ENCODE measurements around the gene NR6A1.

The NR6A1 gene

DNA sequence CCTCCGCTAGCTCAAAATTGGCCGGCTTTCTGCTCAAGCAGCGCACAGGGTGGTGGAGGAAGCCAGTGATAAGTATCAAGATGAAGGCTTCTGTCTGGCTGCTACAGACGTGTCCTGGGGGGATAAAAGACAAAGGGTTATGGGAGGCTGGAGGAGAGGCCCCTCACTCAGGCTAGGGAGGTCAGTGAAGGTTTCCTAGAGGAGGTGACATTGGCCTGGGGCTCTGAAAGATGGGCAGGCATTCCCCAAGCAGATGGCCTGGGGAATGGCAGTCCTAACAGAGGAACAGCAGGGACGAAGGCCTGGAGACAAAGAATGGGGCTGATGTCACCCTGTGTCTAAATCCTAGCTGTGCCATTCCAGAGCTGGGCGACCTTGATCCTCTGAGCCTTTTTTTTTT lies 38.1 kb upstream of the NR6A1 start:
- Histone ChIP-seq H3K4me1 (ENCODE audit: control insufficient read depth in 1 of 2, insufficient read depth in 2 of 2, low read length in 2 of 2) (no peaks in the 10 kb centered on the region), H3K4me3 (ENCODE audit: low read depth in 1 of 2, low read length in 2 of 2) (no peak overlapping the region), H3K9ac (ENCODE audit: low read depth in 1 of 2, low read length in 2 of 2) (no peak overlapping the region), H3K27me3 (ENCODE audit: control insufficient read depth in 1 of 2, insufficient read depth in 2 of 2, low read length in 2 of 2) (no peaks in the 10 kb centered on the region), H3K27ac (ENCODE audit: low read depth, low read length) (no peak overlapping the region), H3K36me3 (ENCODE audit: control insufficient read depth in 1 of 2, insufficient read depth in 2 of 2, low read length in 2 of 2) (no peaks in the 10 kb centered on the region), H3K9me3 (ENCODE audit: control insufficient read depth in 1 of 2, low read length in 2 of 2) (no peaks in the 10 kb centered on the region)

GRCh38 chr9:124808246-124808956 lies 37.3 kb upstream of the NR6A1 start:
- no peak overlapping the region for H3K4me3 ChIP-seq (ENCODE audit: low read depth in 1 of 2, low read length in 2 of 2)
- H3K4me1 ChIP-seq (ENCODE audit: control insufficient read depth in 1 of 2, insufficient read depth in 2 of 2, low read length in 2 of 2) = no peaks in the 10 kb centered on the region
- H3K27me3 ChIP-seq (ENCODE audit: control insufficient read depth in 1 of 2, insufficient read depth in 2 of 2, low read length in 2 of 2) = no peaks in the 10 kb centered on the region
- no peaks in the 10 kb centered on the region for H3K36me3 ChIP-seq (ENCODE audit: control insufficient read depth in 1 of 2, insufficient read depth in 2 of 2, low read length in 2 of 2)
- H3K9ac ChIP-seq (ENCODE audit: low read depth in 1 of 2, low read length in 2 of 2) = no peak overlapping the region
- H3K9me3 ChIP-seq (ENCODE audit: control insufficient read depth in 1 of 2, low read length in 2 of 2) = no peaks in the 10 kb centered on the region
- no peak overlapping the region for H3K27ac ChIP-seq (ENCODE audit: low read depth, low read length)

- Histone ChIP-seq H3K9ac (ENCODE audit: low read depth in 1 of 2, low read length in 2 of 2) (no peak overlapping the region), H3K27ac (ENCODE audit: low read depth, low read length) (no peak overlapping the region), H3K36me3 (ENCODE audit: control insufficient read depth in 1 of 2, insufficient read depth in 2 of 2, low read length in 2 of 2) (no peaks in the 10 kb centered on the region), H3K4me3 (ENCODE audit: low read depth in 1 of 2, low read length in 2 of 2) (no peak overlapping the region), H3K4me1 (ENCODE audit: control insufficient read depth in 1 of 2, insufficient read depth in 2 of 2, low read length in 2 of 2) (no peaks in the 10 kb centered on the region), H3K9me3 (ENCODE audit: control insufficient read depth in 1 of 2, low read length in 2 of 2) (no peaks in the 10 kb centered on the region), H3K27me3 (ENCODE audit: control insufficient read depth in 1 of 2, insufficient read depth in 2 of 2, low read length in 2 of 2) (no peaks in the 10 kb centered on the region)
These were observed 34.1 kb upstream of the NR6A1 start for GRCh38 chr9:124805186-124805585.

DNA sequence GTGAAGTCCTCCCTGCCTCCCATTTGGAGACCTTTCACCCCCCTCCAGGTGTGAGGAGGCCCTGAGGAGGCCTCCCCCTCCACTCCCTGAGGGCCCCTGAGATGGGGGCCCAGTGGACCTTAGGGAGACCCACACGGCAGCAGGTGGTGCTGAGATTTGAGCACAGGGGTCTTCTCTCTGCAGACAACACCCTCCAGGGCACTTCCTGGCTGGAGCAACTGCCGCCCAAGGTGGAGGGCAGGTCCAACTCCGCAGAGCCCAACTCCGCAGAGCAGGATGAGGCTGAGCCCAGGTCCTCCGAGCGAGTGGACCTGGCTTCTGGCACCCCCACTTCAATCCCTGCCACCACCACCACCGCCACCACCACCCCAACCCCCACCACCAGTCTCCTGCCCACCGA lies 32.8 kb upstream of the NR6A1 start:
- H3K36me3 ChIP-seq (ENCODE audit: control insufficient read depth in 1 of 2, insufficient read depth in 2 of 2, low read length in 2 of 2) = no peaks in the 10 kb centered on the region

DNA sequence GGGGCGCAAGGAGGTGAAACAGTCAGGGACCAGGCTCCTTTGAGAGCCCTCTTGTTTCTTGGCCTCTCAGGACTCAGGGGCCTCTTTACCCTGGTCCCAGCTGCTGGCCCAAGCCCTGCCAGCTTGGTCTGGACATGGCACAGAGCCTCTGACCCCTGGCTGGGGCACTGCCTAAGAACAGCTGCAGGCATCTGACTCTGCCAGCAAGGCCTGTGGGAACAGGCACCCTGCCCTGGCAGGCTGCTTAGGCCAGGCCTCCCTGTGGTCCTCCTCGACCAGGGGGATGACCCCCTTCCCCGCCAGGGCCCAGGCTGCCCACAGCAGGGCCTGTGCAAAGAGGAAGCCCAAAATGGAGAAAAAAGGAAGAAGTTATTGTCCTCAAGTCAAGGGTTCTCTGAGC lies 31.3 kb upstream of the NR6A1 start:
- H3K27ac ChIP-seq (ENCODE audit: low read depth, low read length) = no peak overlapping the region
- peaks cover 0 to 4% of the 10 kb centered on the region in 2 donors for H3K4me1 ChIP-seq (ENCODE audit: control insufficient read depth in 1 of 2, insufficient read depth in 2 of 2, low read length in 2 of 2)
- no peak overlapping the region for H3K4me3 ChIP-seq (ENCODE audit: low read depth in 1 of 2, low read length in 2 of 2)
- no peak overlapping the region for H3K9ac ChIP-seq (ENCODE audit: low read depth in 1 of 2, low read length in 2 of 2)
- no peaks in the 10 kb centered on the region for H3K27me3 ChIP-seq (ENCODE audit: control insufficient read depth in 1 of 2, insufficient read depth in 2 of 2, low read length in 2 of 2)
- H3K9me3 ChIP-seq (ENCODE audit: control insufficient read depth in 1 of 2, low read length in 2 of 2) = no peaks in the 10 kb centered on the region
- no peaks in the 10 kb centered on the region for H3K36me3 ChIP-seq (ENCODE audit: control insufficient read depth in 1 of 2, insufficient read depth in 2 of 2, low read length in 2 of 2)

More for the DNA sequence above, 32.8 kb upstream of the NR6A1 start:
- H3K27me3 ChIP-seq (ENCODE audit: control insufficient read depth in 1 of 2, insufficient read depth in 2 of 2, low read length in 2 of 2) = no peaks in the 10 kb centered on the region
- no peaks in the 10 kb centered on the region for H3K9me3 ChIP-seq (ENCODE audit: control insufficient read depth in 1 of 2, low read length in 2 of 2)
- H3K4me3 ChIP-seq (ENCODE audit: low read depth in 1 of 2, low read length in 2 of 2) = no peak overlapping the region
- H3K9ac ChIP-seq (ENCODE audit: low read depth in 1 of 2, low read length in 2 of 2) = no peak overlapping the region
- no peak overlapping the region for H3K27ac ChIP-seq (ENCODE audit: low read depth, low read length)
- H3K4me1 ChIP-seq (ENCODE audit: control insufficient read depth in 1 of 2, insufficient read depth in 2 of 2, low read length in 2 of 2) = peaks cover 0 to 4% of the 10 kb centered on the region in 2 donors

GRCh38 chr9:124801356-124801755 lies 30.2 kb upstream of the NR6A1 start:
- Histone ChIP-seq H3K27ac (ENCODE audit: low read depth, low read length) (no peak overlapping the region), H3K4me1 (ENCODE audit: control insufficient read depth in 1 of 2, insufficient read depth in 2 of 2, low read length in 2 of 2) (peaks cover 0 to 4% of the 10 kb centered on the region in 2 donors), H3K27me3 (ENCODE audit: control insufficient read depth in 1 of 2, insufficient read depth in 2 of 2, low read length in 2 of 2) (no peaks in the 10 kb centered on the region), H3K4me3 (ENCODE audit: low read depth in 1 of 2, low read length in 2 of 2) (no peak overlapping the region), H3K9me3 (ENCODE audit: control insufficient read depth in 1 of 2, low read length in 2 of 2) (no peaks in the 10 kb centered on the region), H3K36me3 (ENCODE audit: control insufficient read depth in 1 of 2, insufficient read depth in 2 of 2, low read length in 2 of 2) (no peaks in the 10 kb centered on the region), H3K9ac (ENCODE audit: low read depth in 1 of 2, low read length in 2 of 2) (no peak overlapping the region)

- no peak overlapping the region for H3K9ac ChIP-seq (ENCODE audit: low read depth in 1 of 2, low read length in 2 of 2)
- H3K36me3 ChIP-seq (ENCODE audit: control insufficient read depth in 1 of 2, insufficient read depth in 2 of 2, low read length in 2 of 2) = no peaks in the 10 kb centered on the region
- no peaks in the 10 kb centered on the region for H3K27me3 ChIP-seq (ENCODE audit: control insufficient read depth in 1 of 2, insufficient read depth in 2 of 2, low read length in 2 of 2)
- no peak overlapping the region for H3K27ac ChIP-seq (ENCODE audit: low read depth, low read length)
- no peaks in the 10 kb centered on the region for H3K9me3 ChIP-seq (ENCODE audit: control insufficient read depth in 1 of 2, low read length in 2 of 2)
- no peak overlapping the region for H3K4me3 ChIP-seq (ENCODE audit: low read depth in 1 of 2, low read length in 2 of 2)
- H3K4me1 ChIP-seq (ENCODE audit: control insufficient read depth in 1 of 2, insufficient read depth in 2 of 2, low read length in 2 of 2) = peaks cover 0 to 4% of the 10 kb centered on the region in 2 donors
These were observed 29.5 kb upstream of the NR6A1 start for GRCh38 chr9:124800306-124801259.

DNA sequence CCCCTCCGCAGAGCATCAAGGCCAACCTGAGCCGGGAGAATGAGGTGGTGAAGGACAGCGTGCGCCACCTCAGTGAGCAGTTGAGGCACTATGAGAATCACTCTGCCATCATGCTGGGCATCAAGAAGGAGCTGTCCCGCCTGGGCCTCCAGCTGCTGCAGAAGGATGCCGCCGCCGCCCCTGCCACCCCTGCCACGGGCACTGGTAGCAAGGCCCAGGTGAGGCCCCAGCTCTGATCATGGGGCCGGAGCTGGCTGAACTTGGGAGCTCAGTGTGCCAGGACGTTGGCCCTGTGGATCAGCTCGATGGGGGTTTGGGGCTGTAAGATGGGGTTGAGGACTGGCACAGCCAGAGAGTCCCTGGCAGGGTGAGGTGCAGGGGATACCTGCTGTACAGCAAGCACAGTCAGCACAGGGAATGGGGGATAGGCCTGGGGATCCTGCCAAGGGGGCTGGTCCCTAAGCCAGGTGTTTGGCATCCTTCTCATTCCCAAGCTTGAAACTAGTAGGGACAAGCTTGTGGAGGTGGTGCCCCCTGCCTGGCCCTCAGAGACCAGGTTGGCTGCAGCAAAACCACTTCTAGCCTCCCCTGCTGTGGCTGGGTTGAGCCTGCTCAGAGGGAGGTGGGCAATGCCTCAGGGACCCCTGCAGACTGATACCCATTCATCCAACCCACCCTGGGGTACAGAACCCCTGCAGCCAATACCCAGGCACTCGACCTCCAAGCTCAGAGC lies 28.3 kb upstream of the NR6A1 start:
- no peak overlapping the region for H3K27ac ChIP-seq (ENCODE audit: low read depth, low read length)
- no peak overlapping the region for H3K4me3 ChIP-seq (ENCODE audit: low read depth in 1 of 2, low read length in 2 of 2)
- no peaks in the 10 kb centered on the region for H3K27me3 ChIP-seq (ENCODE audit: control insufficient read depth in 1 of 2, insufficient read depth in 2 of 2, low read length in 2 of 2)
- H3K36me3 ChIP-seq (ENCODE audit: control insufficient read depth in 1 of 2, insufficient read depth in 2 of 2, low read length in 2 of 2) = no peaks in the 10 kb centered on the region
- no peak overlapping the region for H3K9ac ChIP-seq (ENCODE audit: low read depth in 1 of 2, low read length in 2 of 2)
- H3K4me1 ChIP-seq (ENCODE audit: control insufficient read depth in 1 of 2, insufficient read depth in 2 of 2, low read length in 2 of 2) = peaks cover 0 to 4% of the 10 kb centered on the region in 2 donors
- H3K9me3 ChIP-seq (ENCODE audit: control insufficient read depth in 1 of 2, low read length in 2 of 2) = no peaks in the 10 kb centered on the region

DNA sequence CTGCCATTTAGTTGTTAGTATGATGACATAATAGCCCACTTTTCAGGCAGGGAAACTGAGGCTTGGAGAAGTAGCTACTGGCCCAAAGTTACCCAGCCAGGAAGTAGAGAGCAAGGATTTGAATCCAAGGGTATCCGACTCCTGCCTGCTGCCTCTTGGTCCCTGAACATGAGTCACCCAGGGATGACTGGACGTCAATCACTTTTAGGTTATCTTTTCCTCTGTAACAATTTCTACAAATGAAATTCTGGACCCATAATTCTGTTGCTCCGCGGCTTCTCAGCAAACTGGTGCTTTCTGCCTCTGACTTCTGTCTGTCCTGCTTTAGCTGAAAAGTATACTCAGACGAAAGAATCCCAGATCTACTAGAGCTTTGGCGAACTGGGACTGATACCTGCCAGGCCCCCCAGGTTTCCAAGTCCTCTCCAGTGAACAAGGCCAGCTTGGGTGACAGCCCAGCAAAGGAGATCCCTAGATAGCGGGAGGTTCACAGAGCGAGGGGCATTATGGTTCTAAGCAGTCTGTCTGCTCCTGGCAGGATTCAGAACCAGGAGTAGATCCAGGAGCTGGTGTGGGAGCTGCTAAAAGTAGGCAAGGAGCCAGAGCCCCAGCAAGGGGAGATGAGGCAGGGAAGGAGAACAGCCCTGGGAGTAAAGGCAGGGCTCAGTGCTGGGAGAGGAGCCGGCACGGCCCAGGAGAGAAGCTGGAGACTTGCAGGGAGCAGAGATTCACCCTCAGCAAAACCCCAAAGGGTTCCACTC lies 26.4 kb upstream of the NR6A1 start:
- H3K4me1 ChIP-seq (ENCODE audit: control insufficient read depth in 1 of 2, insufficient read depth in 2 of 2, low read length in 2 of 2) = peaks cover 0 to 4% of the 10 kb centered on the region in 2 donors
- no peaks in the 10 kb centered on the region for H3K9me3 ChIP-seq (ENCODE audit: control insufficient read depth in 1 of 2, low read length in 2 of 2)
- no peak overlapping the region for H3K4me3 ChIP-seq (ENCODE audit: low read depth in 1 of 2, low read length in 2 of 2)
- no peak overlapping the region for H3K9ac ChIP-seq (ENCODE audit: low read depth in 1 of 2, low read length in 2 of 2)
- H3K36me3 ChIP-seq (ENCODE audit: control insufficient read depth in 1 of 2, insufficient read depth in 2 of 2, low read length in 2 of 2) = no peaks in the 10 kb centered on the region
- H3K27me3 ChIP-seq (ENCODE audit: control insufficient read depth in 1 of 2, insufficient read depth in 2 of 2, low read length in 2 of 2) = no peaks in the 10 kb centered on the region
- no peak overlapping the region for H3K27ac ChIP-seq (ENCODE audit: low read depth, low read length)

All from duodenal mucosa (tissue), 2 donors.